OCI-LY3 (cell line): ENCODE results near the gene FBXO2.

ENCODE experiments used
- H2AFZ ChIP-seq: fragments of 200-600, 300-600 bp; shearing (Covaris generic); 2 replicates; pipeline ENCODE4 v1.6.0; 2014; ENCODE audit warnings: antibody characterized with exemption, low read depth, low read length
- H3K27ac ChIP-seq: fragments of 200-600, 300-600 bp; sonication (generic); 2 replicates; pipeline ENCODE4 v1.5.1; 2014; ENCODE audit warnings: mild to moderate bottlenecking, low read length, moderate library complexity, mixed read lengths
- H3K27me3 ChIP-seq: fragments of 200-600, 300-600 bp; sonication (generic); 2 replicates; pipeline ENCODE4 v1.6.1; 2014; ENCODE audit warnings: low read depth, low read length, mixed read lengths
- H3K36me3 ChIP-seq: fragments of 200-600, 300-600 bp; sonication (generic); replicated peaks from 2 replicates; pipeline ENCODE3; 2014; ENCODE audit warnings: low read depth, low read length, mixed read lengths
- H3K4me1 ChIP-seq: fragments of 300-600, 200-600 bp; sonication (generic); 2 replicates; pipeline ENCODE4 v1.6.1; 2014; ENCODE audit warnings: low read length, mixed read lengths
- H3K4me2 ChIP-seq: fragments of 200-600, 300-600 bp; sonication (generic); 2 replicates; pipeline ENCODE4 v1.6.1; 2014; ENCODE audit warnings: low read length, mixed read lengths
- H3K4me3 ChIP-seq: fragments of 300-600, 200-600 bp; sonication (generic); 2 replicates; pipeline ENCODE4 v1.5.1; 2014; ENCODE audit warnings: antibody characterized with exemption, mild to moderate bottlenecking, low read length, moderate library complexity
- H3K79me2 ChIP-seq: fragments of 300-600, 200-600 bp; shearing (Covaris generic); 2 replicates; pipeline ENCODE4 v1.6.1; 2014; ENCODE audit warnings: mild to moderate bottlenecking, low read length, mixed read lengths
- H3K9ac ChIP-seq: fragments of 300-600, 200-600 bp; shearing (Covaris generic); 2 replicates; pipeline ENCODE4 v1.6.0; 2014; ENCODE audit warnings: mild to moderate bottlenecking, low read length, moderate library complexity
- H3K9me3 ChIP-seq: fragments of 200-600, 300-600 bp; shearing (Covaris generic); 2 replicates; pipeline ENCODE4 v1.6.1; 2014; ENCODE audit warnings: low read length, mixed read lengths; ENCODE audit not compliant: insufficient read depth
- H4K20me1 ChIP-seq: fragments of 200-600, 300-600 bp; sonication (generic); 2 replicates; pipeline ENCODE4 v1.6.1; 2016; ENCODE audit warnings: low read length, mixed read lengths; ENCODE audit not compliant: insufficient read depth
- EZH2phosphoT487 ChIP-seq: fragments of 200-600 bp; shearing (Covaris generic); IDR thresholded peaks from 2 replicates; pipeline ENCODE4 v1.6.1; 2018; ENCODE audit warnings: antibody characterized with exemption, mixed run types, low read depth
- TF ChIP-seq, protein P1 (sequence below): fragments of 200-600, 300-600 bp; sonication (generic); IDR thresholded peaks from 2 replicates; pipeline ENCODE4 v1.5.1; 2014; ENCODE audit warnings: antibody characterized with exemption, low read length, low read depth

FBXO2 gene

DNA sequence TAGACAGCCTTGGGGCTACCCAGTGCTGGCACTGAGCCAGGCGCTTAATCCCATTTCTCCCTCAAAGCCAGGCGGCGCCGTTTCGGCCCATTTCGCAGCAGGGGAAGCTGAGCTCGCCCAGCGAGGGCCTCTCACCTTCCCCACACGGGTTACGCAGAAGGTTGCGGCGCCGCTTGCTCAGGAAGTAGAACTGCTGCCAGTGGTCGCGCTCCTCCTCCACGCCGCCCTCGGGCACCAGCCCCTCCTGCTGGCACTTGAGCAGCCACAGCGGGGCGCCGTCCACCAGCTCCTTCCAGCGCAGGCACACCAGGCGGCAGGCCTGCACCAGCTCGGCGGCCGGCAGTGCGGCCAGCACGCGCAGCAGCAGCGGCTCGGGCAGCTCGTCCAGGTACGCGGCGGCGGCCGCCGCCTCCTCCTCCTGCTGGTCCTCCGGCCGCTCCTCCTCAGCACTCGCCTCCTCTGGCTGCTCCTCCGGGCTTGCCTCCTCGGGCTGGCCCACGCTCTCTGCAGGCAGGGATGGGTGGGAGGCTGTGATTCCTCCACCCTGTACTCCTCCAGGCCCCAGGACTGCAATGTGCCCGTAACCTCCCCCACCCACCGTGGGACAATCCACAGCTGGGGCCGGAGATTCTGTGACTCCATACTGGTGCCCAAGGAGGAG is 3.8 kb downstream of the FBXO2 start:
- Histone ChIP-seq H3K4me2 (peak overlapping the region; percentile 97), H3K9ac (peak overlapping the region; percentile 72), H4K20me1 (no peaks in the 10 kb centered on the region), H3K4me1 (peaks cover 8% of the 10 kb centered on the region), H2AFZ (peak overlapping the region; percentile 63; the same call in 1 of the 2 replicates), H3K36me3 (no peaks in the 10 kb centered on the region), H3K79me2 (no peaks in the 10 kb centered on the region), H3K9me3 (no peaks in the 10 kb centered on the region), H3K27ac (no peak overlapping the region), H3K4me3 (peak overlapping the region; percentile 84), H3K27me3 (no peaks in the 10 kb centered on the region)
- TF ChIP-seq EZH2phosphoT487 = no peak
- TF ChIP-seq, protein P1, sequence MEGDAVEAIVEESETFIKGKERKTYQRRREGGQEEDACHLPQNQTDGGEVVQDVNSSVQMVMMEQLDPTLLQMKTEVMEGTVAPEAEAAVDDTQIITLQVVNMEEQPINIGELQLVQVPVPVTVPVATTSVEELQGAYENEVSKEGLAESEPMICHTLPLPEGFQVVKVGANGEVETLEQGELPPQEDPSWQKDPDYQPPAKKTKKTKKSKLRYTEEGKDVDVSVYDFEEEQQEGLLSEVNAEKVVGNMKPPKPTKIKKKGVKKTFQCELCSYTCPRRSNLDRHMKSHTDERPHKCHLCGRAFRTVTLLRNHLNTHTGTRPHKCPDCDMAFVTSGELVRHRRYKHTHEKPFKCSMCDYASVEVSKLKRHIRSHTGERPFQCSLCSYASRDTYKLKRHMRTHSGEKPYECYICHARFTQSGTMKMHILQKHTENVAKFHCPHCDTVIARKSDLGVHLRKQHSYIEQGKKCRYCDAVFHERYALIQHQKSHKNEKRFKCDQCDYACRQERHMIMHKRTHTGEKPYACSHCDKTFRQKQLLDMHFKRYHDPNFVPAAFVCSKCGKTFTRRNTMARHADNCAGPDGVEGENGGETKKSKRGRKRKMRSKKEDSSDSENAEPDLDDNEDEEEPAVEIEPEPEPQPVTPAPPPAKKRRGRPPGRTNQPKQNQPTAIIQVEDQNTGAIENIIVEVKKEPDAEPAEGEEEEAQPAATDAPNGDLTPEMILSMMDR = peak; percentile 65

DNA sequence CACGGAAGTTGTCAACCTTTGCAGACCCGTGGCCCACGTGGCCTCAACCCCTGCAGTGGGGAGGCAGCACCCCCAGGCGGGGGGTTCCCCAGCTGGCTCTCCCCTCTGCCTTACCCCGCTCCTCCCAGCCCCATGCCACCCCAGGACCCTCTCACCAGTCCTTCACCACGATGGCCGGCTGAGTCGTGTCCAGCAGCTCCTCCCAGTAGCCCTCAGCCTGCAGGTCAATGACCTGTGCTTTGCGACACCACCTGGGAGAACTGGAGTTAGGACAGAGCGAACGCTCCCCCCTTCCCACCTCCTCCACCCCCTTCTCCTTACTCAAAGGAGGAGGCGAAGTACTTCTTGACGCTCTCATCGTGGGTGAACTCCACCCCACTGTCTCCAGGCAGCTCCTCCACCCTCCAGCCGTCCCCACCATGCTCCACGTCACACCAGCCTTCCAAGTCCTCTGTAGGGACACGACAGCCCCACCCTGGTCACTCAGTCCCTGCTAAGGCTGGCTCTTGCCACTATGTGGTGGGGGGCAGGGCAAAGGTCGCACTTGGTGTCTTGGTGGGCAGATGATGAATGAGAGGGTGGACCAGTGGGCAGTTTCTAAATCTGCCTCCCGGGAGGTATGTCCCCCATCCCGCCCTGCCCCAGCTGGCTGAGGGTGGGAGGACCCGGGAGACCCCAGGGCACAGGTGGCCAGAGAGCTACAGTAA is 4.5 kb downstream of the FBXO2 start:
- peak overlapping the region; percentile 84 for H3K4me3 ChIP-seq
- no peaks in the 10 kb centered on the region for H3K9me3 ChIP-seq
- no peak overlapping the region for H3K27ac ChIP-seq
- H4K20me1 ChIP-seq = no peaks in the 10 kb centered on the region
- peak overlapping the region; percentile 63; the same call in 1 of the 2 replicates for H2AFZ ChIP-seq
- peak overlapping the region; percentile 22; the same call in 1 of the 2 replicates for H3K9ac ChIP-seq
- H3K36me3 ChIP-seq = no peaks in the 10 kb centered on the region
- no peaks in the 10 kb centered on the region for H3K79me2 ChIP-seq
- TF ChIP-seq, protein P1 = no peak
- no peak for TF ChIP-seq EZH2phosphoT487
- peaks cover 7% of the 10 kb centered on the region for H3K4me1 ChIP-seq
- peak overlapping the region; percentile 97 for H3K4me2 ChIP-seq
- H3K27me3 ChIP-seq = no peaks in the 10 kb centered on the region

DNA sequence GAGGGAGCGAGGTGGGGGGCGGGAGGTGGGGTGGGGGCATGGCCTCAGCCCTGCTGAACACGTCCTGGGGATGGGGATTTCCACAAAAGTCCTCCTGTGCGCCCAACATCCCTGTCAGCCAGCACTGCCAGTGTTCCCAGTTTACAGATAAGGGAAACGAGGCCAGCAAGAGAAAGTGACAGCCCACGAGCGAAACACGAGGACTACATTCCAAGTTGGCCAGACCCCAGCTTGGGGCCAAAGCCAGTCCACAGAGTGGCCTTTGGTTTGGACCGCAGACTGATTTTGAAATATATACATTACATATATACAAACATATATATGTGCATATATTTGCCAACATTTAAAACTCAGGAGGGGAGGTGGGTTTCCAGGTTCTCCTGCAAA is 5.0 kb downstream of the FBXO2 start:
- Histone ChIP-seq H3K4me2 (no peak overlapping the region), H3K4me3 (no peak overlapping the region), H3K9me3 (no peaks in the 10 kb centered on the region), H3K9ac (no peak overlapping the region), H3K36me3 (no peaks in the 10 kb centered on the region), H3K27me3 (no peaks in the 10 kb centered on the region), H3K4me1 (peaks cover 7% of the 10 kb centered on the region), H2AFZ (no peak overlapping the region), H3K79me2 (no peaks in the 10 kb centered on the region), H4K20me1 (no peaks in the 10 kb centered on the region), H3K27ac (no peak overlapping the region)
- TF ChIP-seq, protein P1 = no peak
- no peak for TF ChIP-seq EZH2phosphoT487

DNA sequence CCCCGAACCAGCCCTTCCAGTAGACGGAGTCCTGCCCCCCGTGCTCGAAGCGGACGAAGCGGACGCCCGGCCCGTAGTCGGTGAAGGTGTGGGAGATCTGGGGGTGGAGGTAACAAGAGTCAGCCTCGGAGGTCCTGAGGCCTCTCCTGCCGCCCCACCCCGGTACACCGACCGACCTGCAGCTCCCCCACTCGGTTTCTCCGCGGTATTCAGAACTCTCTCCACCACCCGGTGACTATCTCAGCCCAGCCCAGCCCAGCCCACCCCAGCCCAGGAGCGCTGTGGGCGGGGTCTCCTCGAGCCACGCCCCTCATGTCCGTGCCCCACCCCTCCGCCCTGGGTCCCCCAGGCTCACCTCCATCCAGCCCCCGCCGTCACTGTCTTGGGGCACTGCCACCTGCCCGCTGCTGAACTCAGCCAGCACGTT is 5.5 kb downstream of the FBXO2 start:
- no peaks in the 10 kb centered on the region for H3K79me2 ChIP-seq
- H3K4me1 ChIP-seq = peaks cover 7% of the 10 kb centered on the region
- TF ChIP-seq, protein P1 = no peak
- no peak for TF ChIP-seq EZH2phosphoT487
- no peak overlapping the region for H2AFZ ChIP-seq
- H3K36me3 ChIP-seq = no peaks in the 10 kb centered on the region
- no peaks in the 10 kb centered on the region for H3K27me3 ChIP-seq
- H3K9me3 ChIP-seq = no peaks in the 10 kb centered on the region
- H4K20me1 ChIP-seq = no peaks in the 10 kb centered on the region
- no peak overlapping the region for H3K9ac ChIP-seq
- H3K27ac ChIP-seq = no peak overlapping the region
- H3K4me3 ChIP-seq = no peak overlapping the region
- no peak overlapping the region for H3K4me2 ChIP-seq
